HG03066 (cell line): ENCODE results near the gene NSUN5.
"Not testable (repeated sequence)": the region's sequence is repeated elsewhere in the genome, so short reads cannot be mapped to it uniquely, and the experiment has no call there.

Experiments
- ATAC-seq: cut with Tn5 transposase; IDR thresholded peaks from one replicate; pipeline ENCODE4 v1.9.1; 2021; ENCODE audit warnings: low read depth; ENCODE audit not compliant: unreplicated experiment

The NSUN5 gene

DNA sequence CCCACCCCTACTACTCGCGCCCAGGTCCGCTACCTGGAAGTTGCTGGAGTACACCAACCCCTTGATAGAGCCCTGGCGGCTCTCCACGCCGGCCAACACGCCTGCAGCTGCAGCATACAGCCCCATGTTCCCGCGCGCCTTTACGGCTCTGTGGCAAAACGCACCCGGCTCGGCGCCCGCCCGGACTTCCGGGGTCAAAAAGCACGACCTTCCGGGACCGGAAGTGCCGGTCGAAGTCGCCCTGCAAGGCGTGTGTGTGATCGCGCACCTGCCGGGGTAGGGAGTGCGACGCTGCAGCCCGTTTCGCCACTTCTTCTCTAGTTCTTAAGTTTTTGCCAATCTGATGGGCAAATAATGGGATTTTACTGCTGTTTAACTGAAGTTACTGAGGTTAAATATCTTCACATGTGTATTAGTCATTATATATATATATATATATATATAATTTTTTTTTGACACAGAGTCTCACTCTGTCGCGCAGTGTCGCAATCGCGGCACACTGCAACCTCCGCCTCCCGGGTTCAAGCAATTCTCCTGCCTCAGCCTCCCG, at the start of gene NSUN5:
Gene NSUN5 (minus strand): TSS at position 162 of the 550 bp plus-strand sequence. CDS start 36 bp downstream, at position 126.
- peak; percentile 82 for ATAC-seq

DNA sequence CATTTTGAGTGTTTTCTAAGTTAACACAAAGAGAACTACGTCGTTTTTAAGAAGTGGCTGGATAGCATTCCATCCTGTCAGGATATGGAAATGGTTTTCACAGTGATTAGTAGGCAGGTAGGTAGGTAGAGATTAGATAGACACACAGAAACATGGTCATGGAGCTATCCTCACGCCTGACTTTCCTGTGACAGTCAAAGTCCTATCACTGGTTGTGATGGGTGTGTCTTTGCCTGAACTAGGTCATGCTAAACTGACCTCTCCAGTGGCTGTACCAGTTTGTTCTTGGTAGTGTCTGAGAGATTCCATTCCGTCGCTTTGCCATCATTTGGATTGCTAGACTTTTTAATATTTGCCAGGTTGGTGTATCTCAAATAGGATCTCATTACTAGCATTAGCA, 47.5 kb upstream of the NSUN5 start:
- ATAC-seq = no peak

DNA sequence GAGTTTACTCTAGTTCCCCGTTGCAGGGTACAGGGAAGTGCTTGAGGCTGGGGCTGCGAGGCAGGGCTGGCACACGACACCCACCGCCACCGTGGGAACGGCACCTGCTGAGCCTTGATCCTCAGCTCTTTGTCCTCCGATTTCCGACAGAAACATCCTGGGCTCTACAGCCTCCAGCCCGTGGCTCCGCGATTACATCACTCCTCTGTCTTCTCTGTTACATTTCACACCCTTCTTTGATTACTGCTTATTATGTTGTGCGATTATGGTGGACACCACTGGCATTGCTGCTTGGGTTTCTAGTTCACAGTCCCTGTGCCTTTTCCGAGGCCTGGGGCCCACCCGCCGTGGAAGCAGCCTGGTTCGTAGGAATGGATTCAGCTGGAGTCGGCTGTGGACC, 46.2 kb upstream of the NSUN5 start:
- no peak for ATAC-seq

DNA sequence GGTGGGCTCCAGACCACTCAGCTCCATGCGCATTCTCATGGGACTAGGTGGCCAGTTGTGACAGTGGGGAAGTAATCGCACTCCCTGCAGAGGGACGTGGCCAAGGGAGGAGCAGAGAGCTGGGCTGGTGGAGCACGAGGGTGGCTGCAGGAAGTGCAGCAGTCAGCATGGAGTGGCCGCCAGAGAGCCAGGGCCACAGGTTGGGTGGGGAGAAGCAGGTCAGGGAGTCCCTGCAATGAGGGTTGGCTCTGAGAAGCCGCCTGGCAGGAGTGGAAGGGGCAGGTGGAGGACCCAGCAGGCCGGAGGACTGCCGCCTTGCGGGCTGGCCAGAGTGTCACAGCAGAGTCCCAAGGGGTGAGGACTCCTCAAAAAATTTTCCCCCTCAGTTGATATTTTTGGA, 45.6 kb upstream of the NSUN5 start:
- ATAC-seq = no peak

DNA sequence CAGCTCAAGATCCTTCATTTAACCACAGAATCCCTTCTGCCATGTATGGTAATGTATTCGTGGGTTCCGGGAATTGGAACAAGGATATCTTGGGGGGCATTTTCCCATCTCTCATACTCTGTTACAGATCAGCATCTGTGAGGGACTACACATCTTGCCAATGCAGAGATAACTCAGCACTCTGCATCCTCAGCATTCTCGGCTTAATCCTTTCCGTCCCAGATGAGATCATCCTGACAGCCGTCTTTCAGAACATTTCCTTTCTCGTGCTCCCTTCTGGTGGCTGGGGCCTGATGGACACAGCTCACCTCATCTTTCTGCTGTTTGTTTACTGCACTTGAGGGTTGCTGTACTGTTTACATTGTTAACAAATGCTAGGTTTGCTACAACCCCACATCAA, 44.6 kb upstream of the NSUN5 start:
- no peak for ATAC-seq

DNA sequence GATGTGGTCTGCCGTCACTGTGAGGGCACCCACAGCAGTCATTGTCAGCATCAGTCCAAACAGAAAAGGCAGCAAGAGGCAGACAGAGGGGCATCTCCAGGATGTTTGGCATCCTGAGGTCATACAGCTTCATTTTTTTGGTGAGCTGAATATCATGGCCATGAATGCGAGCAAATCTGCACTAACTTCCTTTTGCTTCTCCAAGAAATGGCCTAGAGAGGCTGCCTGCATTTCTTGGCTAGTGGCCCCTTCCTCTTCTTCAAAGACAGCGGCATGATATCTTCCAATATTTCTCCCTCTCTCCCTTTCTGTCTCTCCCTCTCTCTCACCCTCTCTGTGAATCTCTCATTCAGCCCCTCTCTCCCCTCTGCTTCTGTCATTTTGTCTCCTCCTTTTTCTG, 44.2 kb upstream of the NSUN5 start:
- no peak for ATAC-seq

DNA sequence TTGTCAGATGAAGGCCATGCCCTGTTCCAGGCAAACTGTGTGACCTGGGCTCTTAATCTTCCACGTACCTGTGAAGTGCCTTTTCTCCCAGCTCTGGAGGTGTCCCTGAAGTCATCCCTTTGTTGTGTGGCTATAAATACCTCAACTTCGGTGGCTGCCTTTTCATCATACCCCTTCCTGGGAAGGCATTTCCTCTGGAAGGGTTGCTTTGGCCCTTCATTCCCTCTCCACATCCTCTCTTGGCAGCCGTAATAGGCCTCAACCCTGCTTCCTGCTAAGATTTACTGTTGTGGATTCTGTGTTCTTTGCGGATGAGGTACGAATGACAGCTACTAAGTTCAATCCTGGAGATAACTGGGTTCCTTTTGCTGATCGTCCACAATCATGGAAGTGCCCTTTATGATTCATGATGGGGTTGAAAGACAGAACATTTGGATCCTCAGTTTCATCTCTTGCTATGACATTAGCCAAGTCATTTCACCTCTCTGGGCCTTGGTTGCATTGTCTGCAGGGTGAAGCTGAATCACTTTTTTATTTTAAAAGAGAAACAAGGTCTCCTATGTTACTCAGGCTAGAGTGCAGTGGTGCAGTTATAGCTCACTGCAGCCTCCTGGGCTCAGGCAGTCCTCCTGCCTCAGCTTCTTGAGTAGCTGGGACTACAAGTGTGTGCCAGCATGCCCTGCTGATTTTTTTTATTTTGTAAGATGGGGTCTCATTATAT, 43.0 kb upstream of the NSUN5 start:
- ATAC-seq = no peak

DNA sequence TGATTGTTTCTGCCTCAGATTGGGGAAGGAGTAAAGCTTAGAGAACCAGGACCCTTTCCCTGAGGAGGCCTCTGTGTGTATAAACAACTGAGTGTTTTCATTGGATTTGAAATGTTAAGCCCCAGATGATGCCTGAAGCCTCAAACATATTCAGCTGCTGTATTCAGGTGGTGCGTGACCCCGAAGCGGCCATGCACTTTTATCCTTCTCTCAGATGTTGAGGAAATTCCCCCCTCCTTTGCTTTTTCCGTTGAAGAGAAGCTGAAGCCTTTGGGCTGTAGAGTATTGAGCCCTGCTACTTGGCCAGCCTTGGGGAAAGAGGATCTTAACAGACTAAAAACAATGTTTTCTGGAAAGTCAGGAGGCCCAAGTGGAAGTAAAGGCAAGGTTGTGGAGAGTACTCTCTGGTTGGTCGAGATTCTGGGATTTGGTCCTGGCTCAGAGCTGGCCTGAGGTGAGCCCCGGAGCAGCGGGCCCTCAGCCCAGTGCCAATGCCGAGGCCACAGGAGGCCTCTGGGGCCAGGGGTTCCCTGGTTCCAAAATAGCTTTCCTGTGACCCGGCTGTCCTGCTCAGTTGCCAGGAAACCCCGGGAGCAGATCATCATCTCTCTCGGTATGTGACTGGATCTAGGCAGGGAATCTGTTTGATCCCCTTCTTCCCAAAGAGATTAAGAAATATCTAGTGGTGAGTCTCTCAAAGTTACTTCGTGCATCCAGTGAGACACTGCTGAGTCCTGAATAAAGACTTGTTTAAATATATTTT, 41.9 kb upstream of the NSUN5 start:
- ATAC-seq = no peak

DNA sequence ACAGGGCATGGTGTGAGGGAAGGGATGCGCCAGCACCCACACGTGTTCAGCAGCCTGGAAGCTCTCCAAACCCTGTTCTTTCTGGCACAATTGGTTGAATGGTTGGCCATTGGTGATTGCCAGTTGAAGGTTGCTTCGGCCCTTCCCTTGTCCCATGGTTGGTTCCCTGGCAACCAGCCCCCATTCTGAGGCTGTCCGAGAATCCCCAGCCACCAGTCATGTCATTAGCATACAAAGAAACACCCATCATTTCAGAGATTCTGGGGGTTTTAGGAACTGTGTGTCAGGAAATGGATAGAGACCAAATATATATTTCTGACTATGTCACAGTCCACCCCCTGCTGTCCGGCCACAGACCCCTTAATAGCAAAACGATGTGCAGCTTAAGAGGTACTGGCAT, 41.1 kb upstream of the NSUN5 start:
- ATAC-seq = no peak

DNA sequence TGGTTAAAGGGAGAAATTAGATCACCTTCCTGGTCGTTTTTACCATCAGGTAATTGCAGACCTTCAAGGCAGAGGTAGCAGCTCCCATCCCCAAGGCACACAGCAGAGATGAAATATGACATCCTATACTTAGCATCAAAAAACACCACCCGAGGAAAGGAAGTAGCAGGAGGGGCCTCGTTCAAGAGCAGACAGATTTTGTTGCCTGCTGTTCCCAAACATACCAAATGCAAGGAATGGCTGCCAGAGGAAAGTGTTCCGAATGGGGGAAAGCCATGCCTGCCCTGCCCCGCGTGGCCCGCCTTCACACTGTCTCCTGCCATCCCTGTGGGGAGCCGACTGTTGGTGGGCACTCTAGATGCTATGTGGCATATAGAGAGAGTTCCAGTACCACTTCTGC, 37.3 kb upstream of the NSUN5 start:
- ATAC-seq = no peak

DNA sequence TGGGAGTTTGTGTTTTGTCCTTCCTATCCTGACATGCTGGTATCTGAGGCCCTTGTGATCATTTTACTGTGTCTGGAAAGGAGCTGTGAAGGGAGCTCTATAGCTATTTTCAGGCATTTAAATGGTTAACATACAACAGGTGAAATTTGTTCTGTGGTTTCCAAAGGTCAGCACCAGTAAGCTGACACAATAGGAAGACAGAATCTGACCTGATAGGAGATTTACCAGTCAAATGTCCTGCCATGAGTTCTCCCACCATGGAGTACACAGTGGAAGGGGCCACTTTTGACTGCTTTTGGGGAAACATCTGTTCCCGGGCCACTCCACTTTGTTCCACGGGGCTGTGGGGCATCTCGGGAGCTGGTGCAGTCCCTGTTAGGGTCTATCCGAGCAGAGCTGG, 36.9 kb upstream of the NSUN5 start:
- ATAC-seq = no peak

DNA sequence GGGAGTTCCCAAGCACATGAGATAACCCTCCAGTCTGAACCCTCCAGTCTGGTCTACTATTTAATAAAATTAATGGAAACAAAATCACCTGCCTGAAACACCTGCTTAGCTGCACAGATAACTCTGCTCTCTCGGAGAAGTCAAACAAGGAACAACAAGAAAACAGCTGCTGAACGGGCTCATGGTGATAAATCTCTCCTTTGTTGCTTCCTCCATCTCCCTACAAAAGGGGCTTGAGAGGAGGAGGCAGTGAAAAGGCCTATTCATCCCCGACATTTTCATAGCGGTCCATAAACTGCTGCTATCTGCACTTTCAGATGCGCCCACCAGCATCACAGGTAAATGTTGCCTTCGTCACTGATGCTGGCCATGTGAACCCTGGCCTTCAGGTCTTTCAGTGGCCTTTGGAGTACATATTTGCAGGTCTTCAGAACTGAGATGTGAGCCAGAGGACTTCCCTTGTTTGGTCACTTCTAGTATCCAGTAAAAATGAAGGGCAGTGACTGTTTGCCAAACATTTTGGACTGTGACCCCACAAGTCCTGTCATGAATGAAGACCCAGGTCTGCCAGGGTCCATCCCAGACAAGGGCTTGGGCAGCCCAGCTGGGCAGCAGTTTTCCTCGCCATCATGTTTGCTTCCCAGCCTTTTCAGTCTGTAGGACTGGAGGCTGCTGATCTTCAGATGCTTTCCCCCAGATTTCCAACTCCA, 35.2 kb upstream of the NSUN5 start:
- ATAC-seq = no peak

DNA sequence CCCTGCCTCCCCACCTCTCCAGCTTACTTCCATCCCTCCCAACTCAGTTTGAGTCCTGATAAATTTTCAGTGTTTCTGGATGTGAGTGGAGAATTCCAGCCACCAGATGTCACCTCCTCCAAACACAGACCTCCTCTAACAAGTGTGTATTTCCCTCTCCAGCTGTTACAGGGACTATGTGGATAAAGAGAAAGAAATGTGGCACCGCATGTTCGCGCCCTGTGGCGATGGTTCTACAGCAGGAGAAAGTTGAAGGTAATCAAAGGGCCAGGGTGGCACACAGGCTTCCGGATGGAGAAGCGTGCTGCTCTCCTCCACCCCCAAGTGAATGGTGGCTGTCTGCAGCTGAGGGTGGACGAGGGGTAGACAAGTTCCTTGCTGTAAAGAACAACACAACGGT, 34.0 kb upstream of the NSUN5 start:
- no peak for ATAC-seq

DNA sequence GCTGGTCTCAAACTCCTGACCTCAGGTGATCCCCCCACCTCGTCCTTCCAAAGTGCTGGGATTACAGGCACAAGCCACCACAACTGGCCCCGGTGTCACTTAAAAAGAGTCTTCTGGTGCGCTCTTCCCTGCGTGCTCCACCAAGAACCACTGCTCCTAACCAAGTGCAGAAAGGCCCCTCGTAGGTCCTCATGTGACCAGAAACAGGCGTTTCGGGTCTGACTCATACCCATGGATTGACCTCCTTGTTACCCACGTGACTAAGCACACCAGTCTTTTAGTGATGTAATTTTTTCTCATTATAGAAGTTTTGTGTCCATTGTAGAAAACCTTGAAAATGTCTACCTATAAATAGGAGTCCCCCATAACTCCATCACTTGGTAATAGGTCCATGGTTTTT, 33.3 kb upstream of the NSUN5 start:
- no peak for ATAC-seq

DNA sequence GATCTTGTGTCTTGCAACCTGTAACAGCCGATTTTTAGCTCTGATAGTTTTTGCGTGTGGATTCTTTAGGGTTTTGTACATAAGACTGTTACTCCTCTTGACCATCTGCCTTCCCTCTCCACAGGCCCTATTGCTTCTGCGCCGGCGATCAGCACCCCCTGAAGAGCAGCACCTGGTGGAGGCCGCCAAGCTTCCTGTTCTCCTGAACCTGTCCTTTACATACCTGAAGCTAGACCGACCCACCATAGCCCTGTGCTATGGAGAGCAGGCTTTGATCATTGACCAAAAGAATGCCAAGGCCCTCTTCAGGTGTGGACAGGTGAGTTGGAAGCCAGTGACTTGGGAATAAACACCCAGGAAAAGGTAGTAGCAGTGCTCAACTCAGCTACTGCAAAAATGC, 31.9 kb upstream of the NSUN5 start:
- no peak for ATAC-seq

DNA sequence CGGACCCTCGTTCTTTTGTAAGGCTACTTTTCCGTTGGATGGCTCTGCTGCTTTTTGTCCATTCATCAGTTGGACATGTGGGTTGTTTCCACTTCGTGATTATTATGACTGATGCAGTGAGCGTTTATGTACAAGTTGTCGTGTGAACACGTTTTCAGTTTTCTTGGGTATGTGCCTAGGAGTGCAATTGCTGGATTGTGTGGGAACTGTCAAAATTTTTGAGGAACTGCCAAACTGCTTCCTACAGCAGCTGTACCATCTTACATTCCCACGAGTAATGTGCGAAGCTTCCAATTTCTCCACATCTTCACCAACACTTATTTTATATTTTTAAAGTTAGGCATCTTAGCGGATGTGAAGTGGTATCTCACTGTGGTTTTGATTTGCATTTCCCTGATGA, 29.7 kb upstream of the NSUN5 start:
- no peak for ATAC-seq

DNA sequence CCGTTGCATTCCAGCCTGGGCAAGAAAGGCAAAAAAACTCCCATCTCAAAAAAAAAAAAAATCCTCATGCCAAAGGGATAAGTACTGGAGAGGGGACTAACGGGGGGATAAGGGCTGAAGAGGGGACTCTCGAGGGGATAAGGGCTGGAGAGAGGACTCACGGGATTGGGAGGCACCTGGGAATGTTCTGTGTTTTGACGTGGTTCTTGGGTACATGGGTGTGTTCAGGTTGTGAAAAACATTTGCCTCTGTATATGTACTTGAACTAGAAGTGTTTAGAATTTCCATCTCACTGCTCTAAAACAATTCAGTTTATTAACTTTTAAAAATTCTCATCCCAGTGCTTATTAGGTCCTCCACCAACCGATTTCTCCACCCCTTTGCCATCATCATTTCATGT, 23.8 kb upstream of the NSUN5 start:
- no peak for ATAC-seq

DNA sequence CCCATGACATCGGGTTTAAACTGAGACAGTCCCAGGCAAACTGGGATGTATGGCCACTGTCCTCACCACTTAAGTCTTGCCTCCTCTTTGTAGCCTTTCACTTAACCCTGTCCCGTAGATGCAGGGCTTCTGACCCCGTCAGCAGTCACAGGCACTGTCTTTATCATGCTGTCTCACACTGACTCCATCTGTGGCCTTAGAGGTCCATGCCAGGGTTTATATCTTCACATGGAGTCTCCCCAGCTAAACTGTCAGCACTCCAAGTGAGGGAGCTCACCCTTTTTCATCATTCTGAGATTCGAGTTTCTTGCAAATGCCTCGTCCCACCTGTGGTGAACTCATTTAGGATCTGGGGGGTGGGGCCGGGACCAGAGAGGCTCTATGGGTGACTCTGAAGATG, 22.1 kb upstream of the NSUN5 start:
- ATAC-seq = no peak

DNA sequence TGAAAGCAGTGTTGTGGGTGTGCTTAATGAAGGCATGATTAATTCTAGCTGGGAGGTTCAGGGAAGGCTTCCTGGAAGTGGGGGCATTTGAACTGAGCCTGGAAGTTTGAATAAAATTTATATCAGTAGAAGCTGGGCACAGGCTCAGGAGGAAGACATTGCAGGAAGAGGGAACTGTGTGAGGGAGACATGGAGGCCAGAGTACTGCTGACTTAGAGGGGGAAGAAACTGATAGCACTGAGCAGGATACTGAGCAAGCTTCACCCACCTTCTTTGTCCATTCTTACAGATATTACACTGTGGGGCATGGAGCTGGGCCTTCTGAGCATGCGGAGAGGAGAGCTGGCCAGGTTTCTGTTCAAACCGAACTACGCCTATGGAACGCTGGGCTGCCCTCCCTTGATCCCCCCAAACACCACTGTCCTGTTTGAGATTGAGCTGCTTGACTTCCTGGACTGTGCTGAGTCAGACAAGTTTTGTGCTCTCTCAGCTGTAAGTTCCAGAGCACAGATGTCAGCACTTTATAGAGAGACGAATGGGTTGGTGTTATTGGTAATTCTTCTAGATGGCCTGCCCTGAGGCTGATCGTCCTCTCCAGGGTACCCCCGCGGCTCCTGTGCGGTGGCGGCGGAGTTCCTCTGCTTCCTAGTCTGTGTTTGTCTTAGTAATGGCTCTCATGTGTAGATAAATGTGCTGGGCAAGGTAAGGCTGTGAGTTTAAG, 21.4 kb upstream of the NSUN5 start:
- ATAC-seq = no peak

DNA sequence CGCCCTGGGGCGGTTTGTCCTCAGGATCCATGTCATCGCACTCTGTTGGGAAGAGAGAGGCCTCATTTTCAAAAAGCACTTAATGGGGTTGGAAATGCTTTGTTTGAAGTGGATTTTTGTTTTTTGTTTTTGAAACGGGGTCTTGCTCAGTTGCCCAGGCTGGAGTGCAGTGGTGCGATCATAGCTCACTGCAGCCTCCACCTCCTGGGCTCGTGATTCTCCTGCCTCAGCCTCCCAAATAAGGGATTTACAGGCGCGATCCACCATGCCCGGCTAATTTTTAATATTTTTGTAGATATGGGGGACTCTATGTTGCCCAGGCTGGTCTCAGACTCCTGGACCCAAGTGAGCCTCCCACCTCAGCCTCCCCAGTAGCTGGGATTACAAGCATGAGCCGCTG, 20.1 kb upstream of the NSUN5 start:
- no peak for ATAC-seq

DNA sequence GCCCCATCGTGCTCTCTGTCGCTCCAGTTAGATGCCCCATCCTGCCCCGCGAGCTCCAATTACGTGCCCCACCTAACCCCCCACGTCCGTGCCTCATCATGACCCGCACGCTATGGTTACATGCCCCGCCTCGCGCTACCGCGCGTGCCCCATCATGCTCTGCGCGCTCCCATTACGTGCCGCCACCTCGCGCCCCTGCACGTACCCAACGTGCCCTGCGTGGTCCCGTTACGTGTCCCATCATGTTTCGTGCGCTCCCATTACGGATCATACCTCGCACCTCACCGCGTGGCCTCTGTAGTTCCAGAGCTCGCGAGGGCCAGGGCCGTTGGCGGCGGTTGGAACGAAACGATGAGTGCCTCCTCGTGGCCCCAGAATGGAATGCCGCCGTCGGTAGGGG, 19.3 kb upstream of the NSUN5 start, which contains the start of the genes FKBP6 and TRIM50:
Gene FKBP6 (plus strand): TSS at position 240 of the 400 bp plus-strand sequence. CDS start 268 bp downstream, outside the sequence.
Gene TRIM50 (minus strand): TSS at position 161 of the 400 bp plus-strand sequence. CDS start 3,295 bp downstream, outside the sequence.
- ATAC-seq = not testable (repeated sequence)
